DMS153 (cell line): ENCODE results near the gene POLR3B.
"Not testable (repeated sequence)": the region's sequence is repeated elsewhere in the genome, so short reads cannot be mapped to it uniquely, and the experiment has no call there.

Experiments used
- DNase-seq: peaks from one replicate; lab custom pipeline; 2025; lab: John Stamatoyannopoulos, UW

POLR3B gene

GRCh38 chr12:106461730-106462129 is 104.2 kb downstream of the POLR3B start:
- DNase-seq: no peak

- DNase-seq: not testable (repeated sequence)
These were observed 108.1 kb downstream of the POLR3B start for GRCh38 chr12:106465605-106466004.

GRCh38 chr12:106475662-106476061 is 118.1 kb downstream of the POLR3B start:
- not testable (repeated sequence) for DNase-seq

GRCh38 chr12:106477627-106478026 is 120.1 kb downstream of the POLR3B start:
- not testable (repeated sequence) for DNase-seq

GRCh38 chr12:106480251-106480650 is 122.7 kb downstream of the POLR3B start:
- no peak for DNase-seq

GRCh38 chr12:106481246-106481645 is 123.7 kb downstream of the POLR3B start:
- DNase-seq: no peak

GRCh38 chr12:106487664-106488063 is 130.1 kb downstream of the POLR3B start:
- DNase-seq: no peak

- DNase-seq: no peak
These were observed 131.3 kb downstream of the POLR3B start for GRCh38 chr12:106488884-106489283.

GRCh38 chr12:106490264-106490663 is 132.7 kb downstream of the POLR3B start:
- DNase-seq: no peak

- no peak for DNase-seq
These were observed 135.3 kb downstream of the POLR3B start for GRCh38 chr12:106492857-106493256.

GRCh38 chr12:106493531-106493930 is 136.0 kb downstream of the POLR3B start:
- DNase-seq: no peak

- DNase-seq: no peak
These were observed 137.9 kb downstream of the POLR3B start for GRCh38 chr12:106495354-106495965.

GRCh38 chr12:106498056-106498455 is 140.5 kb downstream of the POLR3B start:
- DNase-seq: no peak

- no peak for DNase-seq
These were observed 142.1 kb downstream of the POLR3B start for GRCh38 chr12:106499628-106500027.

GRCh38 chr12:106506691-106507090 is 149.1 kb downstream of the POLR3B start:
- DNase-seq: no peak

GRCh38 chr12:106508966-106509365 is 151.4 kb downstream of the POLR3B start:
- DNase-seq: no peak

- no peak for DNase-seq
These were observed 153.8 kb downstream of the POLR3B start for GRCh38 chr12:106511365-106511764.

- DNase-seq: no peak
These were observed 159.8 kb downstream of the POLR3B start for GRCh38 chr12:106517314-106517713.

GRCh38 chr12:106519607-106520021 is 162.1 kb downstream of the POLR3B start:
- DNase-seq: no peak

GRCh38 chr12:106521901-106522300 is 164.4 kb downstream of the POLR3B start:
- no peak for DNase-seq

GRCh38 chr12:106522708-106523107 is 165.2 kb downstream of the POLR3B start:
- no peak for DNase-seq

GRCh38 chr12:106527356-106527755 is 169.8 kb downstream of the POLR3B start:
- DNase-seq: no peak

- no peak for DNase-seq
These were observed 183.7 kb downstream of the POLR3B start for GRCh38 chr12:106541201-106541600.

GRCh38 chr12:106551410-106551809 is 193.9 kb downstream of the POLR3B start:
- no peak for DNase-seq
